Measurements from ENCODE around the gene NCAPG2. TPM values are rescaled to one million over a fixed set of nuclear protein-coding genes. Genes with fewer than 3 reads are reported as not detected.

NCAPG2 gene
- total and polyA plus RNA-seq, 2 experiments from 2014 or later = 15.6 to 17.3 TPM

DNA sequence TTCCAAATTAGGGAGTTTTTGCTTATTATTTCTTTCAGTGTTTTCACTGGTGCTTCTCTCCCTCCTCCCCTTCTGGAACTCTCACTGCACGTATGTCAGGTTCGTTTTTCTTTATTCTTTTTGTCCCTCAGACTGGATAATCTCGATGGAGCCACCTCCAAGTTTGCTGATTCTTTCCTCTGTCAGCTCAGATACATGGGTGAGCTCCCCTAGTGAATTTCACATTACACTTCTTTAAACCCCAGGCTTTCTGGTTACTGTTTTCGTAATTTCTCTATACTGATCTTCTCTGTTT lies 20.8 kb upstream of the NCAPG2 start:
- no peaks in the 10 kb centered on the region for H3K9me2 ChIP-seq (ENCODE audit: insufficient read depth)
- TF ChIP-seq EZH2phosphoT487 (IDR thresholded peaks at IDR 0.05; ENCODE audit: insufficient read depth, low read depth) (no peak), EZH2 (IDR thresholded peaks at IDR 0.05; ENCODE audit: insufficient read depth, poor library complexity, severe bottlenecking) (no peak)
- H4K20me1 ChIP-seq (ENCODE audit: insufficient read depth) = no peaks in the 10 kb centered on the region
- H3K4me3 ChIP-seq = no peak overlapping the region
- no peaks in the 10 kb centered on the region for H3F3A ChIP-seq (ENCODE audit: insufficient read depth)
- no peak overlapping the region for H3K9ac ChIP-seq
- H2AFZ ChIP-seq = no peak overlapping the region
- no peaks in the 10 kb centered on the region for H3K27me3 ChIP-seq (replicated peaks; ENCODE audit: insufficient read depth)
- H3K27ac ChIP-seq = no peak overlapping the region
- WGBS, 2 experiments (ENCODE audit: low coverage in 1 of 2, low lambda C conversion rate in 2 of 2, missing lambda C conversion rate in 2 of 2) = 68 to 69% methylated on average over 4 of the region's 4 CpGs
- no peaks in the 10 kb centered on the region for H3K79me2 ChIP-seq (ENCODE audit: insufficient read depth)
- DNase-seq = no peak
- in situ Hi-C loops (cut with MboI) = no loop called here
- H3K36me3 ChIP-seq (ENCODE audit: low read depth) = no peaks in the 10 kb centered on the region; the same call in 1 of the 2 replicates
- no peak overlapping the region for H3K4me2 ChIP-seq (ENCODE audit: unreplicated experiment)
- no peaks in the 10 kb centered on the region for H3K4me1 ChIP-seq (ENCODE audit: insufficient read depth)
- H3K9me3 ChIP-seq (ENCODE audit: low read depth) = no peaks in the 10 kb centered on the region

DNA sequence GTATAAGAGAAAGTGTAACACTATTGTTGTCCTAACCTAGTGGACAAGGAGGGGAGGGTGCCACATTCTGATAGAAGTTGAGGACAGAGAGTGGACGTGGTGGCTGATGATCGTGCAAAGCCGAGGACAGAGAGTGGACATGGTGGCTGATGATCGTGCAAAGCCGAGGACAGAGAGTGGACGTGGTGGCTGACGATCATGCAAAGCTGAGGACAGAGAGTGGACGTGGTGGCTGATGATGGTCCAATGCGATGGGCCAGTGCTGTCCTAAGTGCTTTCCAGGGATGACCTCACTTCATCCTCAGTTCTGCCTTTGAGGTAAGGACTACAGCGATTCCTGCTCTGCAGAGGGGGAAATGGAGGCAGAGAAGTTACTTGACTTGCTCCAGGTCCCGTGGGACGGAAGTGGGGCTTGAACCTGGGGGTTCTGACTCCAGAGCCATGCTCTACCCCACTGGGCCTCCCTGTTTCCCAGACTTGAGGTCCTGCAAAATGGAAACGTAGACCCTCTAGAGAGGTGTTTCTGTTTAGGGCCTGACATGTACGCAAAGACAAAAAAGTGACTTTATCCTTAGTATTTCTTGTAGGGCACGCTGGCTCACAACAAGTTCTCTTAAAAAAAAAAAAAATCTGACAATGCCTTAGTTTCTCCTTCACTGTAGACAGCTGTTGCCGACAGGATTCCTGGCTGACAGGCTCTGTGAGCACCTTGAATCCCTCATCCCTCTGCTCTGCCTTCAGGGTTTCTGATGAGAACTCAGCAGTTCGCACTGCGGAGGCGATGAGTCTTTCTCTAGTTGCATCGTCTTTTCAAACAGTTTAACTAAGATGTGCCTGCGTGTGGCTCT lies 20.3 kb upstream of the NCAPG2 start:
- no peak overlapping the region for H3K27ac ChIP-seq
- no peaks in the 10 kb centered on the region for H3K36me3 ChIP-seq (ENCODE audit: low read depth)
- no peaks in the 10 kb centered on the region for H4K20me1 ChIP-seq (ENCODE audit: insufficient read depth)
- in situ Hi-C loops (cut with MboI) = no loop called here
- TF ChIP-seq EZH2phosphoT487 (IDR thresholded peaks at IDR 0.05; ENCODE audit: insufficient read depth, low read depth) (no peak), EZH2 (IDR thresholded peaks at IDR 0.05; ENCODE audit: insufficient read depth, poor library complexity, severe bottlenecking) (no peak)
- no peaks in the 10 kb centered on the region for H3K27me3 ChIP-seq (replicated peaks; ENCODE audit: insufficient read depth)
- no peak for DNase-seq
- no peaks in the 10 kb centered on the region for H3K9me2 ChIP-seq (ENCODE audit: insufficient read depth)
- no peak overlapping the region for H3K9ac ChIP-seq
- no peaks in the 10 kb centered on the region for H3K79me2 ChIP-seq (ENCODE audit: insufficient read depth)
- H3K9me3 ChIP-seq (ENCODE audit: low read depth) = no peaks in the 10 kb centered on the region
- no peaks in the 10 kb centered on the region for H3F3A ChIP-seq (ENCODE audit: insufficient read depth)
- no peak overlapping the region for H3K4me3 ChIP-seq
- no peak overlapping the region for H2AFZ ChIP-seq
- no peaks in the 10 kb centered on the region for H3K4me1 ChIP-seq (ENCODE audit: insufficient read depth)
- WGBS, 2 experiments (ENCODE audit: low coverage in 1 of 2, low lambda C conversion rate in 2 of 2, missing lambda C conversion rate in 2 of 2) = 88 to 90% methylated on average over 21 of the region's 21 CpGs
- no peak overlapping the region for H3K4me2 ChIP-seq (ENCODE audit: unreplicated experiment)

DNA sequence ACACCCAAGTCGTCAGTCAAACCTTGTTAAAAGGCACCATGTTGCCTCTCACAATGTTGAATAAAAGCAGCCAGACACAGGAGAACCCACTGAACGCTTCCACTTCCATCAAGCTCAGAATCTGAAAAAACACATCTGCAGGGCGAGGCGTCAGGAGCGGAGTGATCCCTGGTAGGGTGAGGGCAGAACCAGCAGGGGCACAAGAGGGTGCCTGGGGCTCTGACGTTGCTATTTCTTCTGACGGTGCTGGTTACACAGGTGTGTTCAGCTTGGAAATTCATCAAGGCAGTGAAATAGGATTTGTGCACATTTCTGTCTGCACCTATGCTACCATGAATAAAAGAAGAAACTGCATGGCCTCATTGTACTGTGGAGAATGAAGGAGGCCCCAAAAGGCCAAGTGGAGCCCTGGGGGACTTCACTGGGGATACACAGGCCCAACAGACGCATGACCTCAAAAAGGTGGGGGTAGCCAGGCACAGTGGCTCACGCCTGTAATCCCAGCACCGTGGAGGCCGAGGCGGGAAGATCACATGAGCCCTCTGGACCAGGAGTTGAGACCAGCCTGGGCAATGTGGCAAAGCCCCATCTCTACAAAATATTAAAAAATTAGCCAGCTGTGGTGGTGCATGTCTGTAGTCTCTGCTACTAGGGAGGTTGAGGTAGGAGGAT lies 19.2 kb upstream of the NCAPG2 start:
- no peak overlapping the region for H3K4me2 ChIP-seq (ENCODE audit: unreplicated experiment)

DNA sequence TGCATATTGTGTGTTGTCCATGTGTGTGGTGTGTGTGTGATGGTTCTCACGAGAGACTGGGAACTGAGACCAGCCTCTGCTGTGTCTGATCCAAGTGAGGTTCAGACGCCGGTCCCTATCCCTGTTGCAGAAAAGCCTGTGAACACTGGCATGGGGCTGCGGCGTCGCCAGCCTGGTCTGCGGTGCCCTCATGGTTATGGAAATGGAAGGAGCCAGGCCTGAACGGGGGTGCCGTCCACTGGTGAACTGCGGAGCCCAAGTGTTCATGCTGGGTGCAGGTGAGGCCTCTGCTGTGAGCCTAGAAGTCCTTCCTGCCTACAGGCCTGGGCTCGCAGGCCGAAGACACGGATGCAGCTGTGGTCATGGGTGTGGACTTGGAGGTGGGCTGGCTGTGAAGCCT lies 18.7 kb upstream of the NCAPG2 start:
- Histone ChIP-seq H3K4me2 (ENCODE audit: unreplicated experiment) (no peak overlapping the region), H3F3A (ENCODE audit: insufficient read depth) (no peaks in the 10 kb centered on the region), H3K79me2 (ENCODE audit: insufficient read depth) (no peaks in the 10 kb centered on the region), H3K27ac (no peak overlapping the region), H3K36me3 (ENCODE audit: low read depth) (no peaks in the 10 kb centered on the region), H3K9me2 (ENCODE audit: insufficient read depth) (no peaks in the 10 kb centered on the region), H2AFZ (no peak overlapping the region), H3K4me3 (no peak overlapping the region), H3K9ac (no peak overlapping the region), H4K20me1 (ENCODE audit: insufficient read depth) (no peaks in the 10 kb centered on the region), H3K4me1 (ENCODE audit: insufficient read depth) (no peaks in the 10 kb centered on the region), H3K27me3 (replicated peaks; ENCODE audit: insufficient read depth) (no peaks in the 10 kb centered on the region), H3K9me3 (ENCODE audit: low read depth) (no peaks in the 10 kb centered on the region)
- WGBS, 2 experiments (ENCODE audit: low coverage in 1 of 2, low lambda C conversion rate in 2 of 2, missing lambda C conversion rate in 2 of 2) = 40 to 44% methylated on average over 13 of the region's 13 CpGs
- DNase-seq = no peak
- no peak for TF ChIP-seq EZH2phosphoT487 (IDR thresholded peaks at IDR 0.05; ENCODE audit: insufficient read depth, low read depth)
- no peak for TF ChIP-seq EZH2 (IDR thresholded peaks at IDR 0.05; ENCODE audit: insufficient read depth, poor library complexity, severe bottlenecking)
- in situ Hi-C loops (cut with MboI) = no loop called here

More for the DNA sequence above, 19.2 kb upstream of the NCAPG2 start:
- TF ChIP-seq EZH2 (IDR thresholded peaks at IDR 0.05; ENCODE audit: insufficient read depth, poor library complexity, severe bottlenecking) (no peak), EZH2phosphoT487 (IDR thresholded peaks at IDR 0.05; ENCODE audit: insufficient read depth, low read depth) (no peak)
- Histone ChIP-seq H3F3A (ENCODE audit: insufficient read depth) (no peaks in the 10 kb centered on the region), H3K4me3 (no peak overlapping the region), H3K9ac (no peak overlapping the region), H3K27ac (no peak overlapping the region), H2AFZ (no peak overlapping the region), H3K79me2 (ENCODE audit: insufficient read depth) (no peaks in the 10 kb centered on the region), H3K9me3 (ENCODE audit: low read depth) (no peaks in the 10 kb centered on the region), H3K36me3 (ENCODE audit: low read depth) (no peaks in the 10 kb centered on the region), H3K4me1 (ENCODE audit: insufficient read depth) (no peaks in the 10 kb centered on the region), H3K9me2 (ENCODE audit: insufficient read depth) (no peaks in the 10 kb centered on the region), H4K20me1 (ENCODE audit: insufficient read depth) (no peaks in the 10 kb centered on the region), H3K27me3 (replicated peaks; ENCODE audit: insufficient read depth) (no peaks in the 10 kb centered on the region)
- in situ Hi-C loops (cut with MboI) = no loop called here
- WGBS, 2 experiments (ENCODE audit: low coverage in 1 of 2, low lambda C conversion rate in 2 of 2, missing lambda C conversion rate in 2 of 2) = 76% methylated on average over 12 of the region's 12 CpGs
- no peak for DNase-seq
